RWPE1 (cell line): Measurements from ENCODE around the gene TIMM10.

Experiments used
- CTCF ChIA-PET: fragments of 350-600 bp; sonication (Branson Sonifier 250); formaldehyde crosslinking; extraction: SDS; loops from one replicate; lab custom pipeline; 2021; lab: Yijun Ruan, JAX
- POLR2A ChIA-PET: fragments of 400-600 bp; formaldehyde crosslinking; extraction: SDS; loops from one replicate; lab custom pipeline; 2020; ENCODE audit warnings: antibody characterized with exemption; ENCODE audit not compliant: low non-redundant PET; lab: Yijun Ruan, JAX
- DNase-seq: peaks from one replicate; pipeline ENCODE4 v3.0.0; 2012; ENCODE audit warnings: low spot score
- H3K27ac ChIP-seq: fragments of 450-650 bp; 2 replicates; pipeline ENCODE4 v1.5.1; 2017
- CTCF ChIP-seq: fragments of 450-650 bp; conservative IDR thresholded peaks from 2 replicates; pipeline ENCODE4 v1.5.1; 2017; ENCODE audit warnings: low read depth, mild to moderate bottlenecking

TIMM10 gene

DNA sequence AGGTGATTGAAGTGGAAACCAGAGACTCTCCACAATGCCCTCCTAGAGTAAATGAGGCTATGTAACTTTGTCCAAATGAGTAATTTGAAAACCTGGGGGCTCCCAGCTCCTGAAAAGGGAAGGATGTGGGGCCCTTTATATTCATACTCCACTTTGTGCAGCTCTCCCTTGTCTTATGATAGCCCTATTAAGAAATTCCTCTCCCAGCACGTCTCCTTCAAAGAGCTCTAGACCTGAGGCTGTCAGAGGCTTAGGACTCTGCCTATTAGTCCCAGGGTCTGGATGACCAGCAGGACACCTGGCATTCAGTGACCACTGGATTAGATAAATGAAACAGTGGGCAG, 17.1 kb downstream of the TIMM10 start:
- DNase-seq: no peak
- TF ChIP-seq CTCF: no peak
- CTCF ChIA-PET: interaction anchor here (0.6 to 4.5 kb wide), 6 partner anchors 20 to 1000 kb away, joined by 3 to 28 read pairs (median 3); no protein-coding TSS in a partner anchor
- peak overlapping the region; percentile 63 for H3K27ac ChIP-seq
- POLR2A ChIA-PET: no interaction called here

DNA sequence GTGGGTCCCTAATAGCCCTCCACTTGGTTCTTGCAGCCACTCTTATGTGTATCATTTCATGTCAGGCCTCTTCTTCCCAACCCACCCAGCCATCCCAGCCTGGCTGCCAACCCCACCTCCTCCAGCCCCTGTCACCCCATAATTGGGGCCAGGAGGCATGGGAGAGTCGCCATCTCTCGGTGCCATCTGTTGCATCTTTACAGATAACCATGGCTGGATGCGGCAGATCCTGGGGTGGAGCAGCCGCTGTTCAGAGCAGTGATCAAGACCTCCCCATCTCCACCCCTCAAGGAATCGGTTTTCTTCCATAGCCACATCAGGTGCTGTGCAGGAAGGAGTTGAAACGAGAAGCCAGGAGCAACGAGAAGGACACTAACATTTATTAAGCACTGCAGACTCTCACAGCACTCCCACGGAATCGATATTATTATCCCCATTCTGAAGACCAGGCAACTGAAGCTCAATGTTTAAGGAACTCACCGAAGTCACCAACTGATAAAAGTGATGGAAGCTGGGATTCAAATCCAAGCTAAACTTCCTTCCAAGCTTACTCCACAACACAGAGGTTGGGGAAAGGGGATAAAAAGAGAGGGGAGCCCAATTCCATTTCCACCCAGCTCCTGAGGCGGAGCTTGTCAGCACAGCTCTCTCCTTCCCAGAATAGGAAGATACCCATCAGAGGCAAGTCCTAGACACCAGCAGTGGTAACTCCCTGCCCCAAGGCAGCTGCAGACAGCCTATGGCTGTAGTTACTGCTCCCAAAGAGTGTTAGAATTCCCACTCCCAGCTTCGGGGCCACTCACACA, 17.7 kb downstream of the TIMM10 start:
- no peak for TF ChIP-seq CTCF
- POLR2A ChIA-PET: no interaction called here

DNA sequence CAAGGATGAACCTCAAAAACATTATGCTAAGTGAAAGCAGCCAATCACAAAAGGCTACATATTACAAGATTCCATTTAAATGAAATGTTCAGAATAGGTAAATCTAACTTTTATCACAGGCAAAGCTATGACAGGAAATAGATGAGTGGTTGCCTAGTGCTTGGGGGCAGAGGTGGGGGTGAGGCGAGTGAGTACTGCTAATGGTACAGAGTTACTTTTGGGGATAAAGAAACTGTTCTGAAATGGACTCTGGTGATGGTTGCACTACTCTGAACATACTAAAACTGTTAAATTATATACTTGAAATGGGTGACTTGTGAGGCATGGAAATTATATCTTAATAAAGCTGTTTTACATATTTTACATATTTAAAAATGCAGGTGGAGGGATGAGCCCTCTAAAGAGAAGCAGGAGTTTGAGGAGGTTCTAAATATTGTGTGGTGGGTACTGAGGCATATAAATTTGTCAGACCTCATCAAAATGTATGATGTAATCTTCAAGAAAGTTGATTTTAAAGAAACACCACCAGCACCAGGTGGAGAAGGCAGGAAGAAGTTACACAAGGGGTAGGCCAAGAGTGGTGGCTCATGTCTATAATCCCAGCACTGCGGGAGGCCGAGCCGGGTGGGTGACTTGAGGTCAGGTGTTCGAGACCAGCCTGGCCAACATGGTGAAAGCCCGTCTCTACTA, 18.7 kb downstream of the TIMM10 start:
- H3K27ac ChIP-seq: no peak overlapping the region
- TF ChIP-seq CTCF: no peak
- no peak for DNase-seq
- ChIA-PET POLR2A (no interaction called here), CTCF (interaction anchor here (1.2 kb wide), 1 partner anchor 54 kb away, joined by 8 read pairs; no protein-coding TSS in a partner anchor)

More for the DNA sequence above, 17.7 kb downstream of the TIMM10 start:
- CTCF ChIA-PET: interaction anchor here (0.6 to 4.5 kb wide), 6 partner anchors 19 to 1001 kb away, joined by 3 to 28 read pairs (median 3); no protein-coding TSS in a partner anchor
- peak overlapping the region; percentile 63; the same call in 1 of the 2 replicates for H3K27ac ChIP-seq
- DNase-seq: no peak

DNA sequence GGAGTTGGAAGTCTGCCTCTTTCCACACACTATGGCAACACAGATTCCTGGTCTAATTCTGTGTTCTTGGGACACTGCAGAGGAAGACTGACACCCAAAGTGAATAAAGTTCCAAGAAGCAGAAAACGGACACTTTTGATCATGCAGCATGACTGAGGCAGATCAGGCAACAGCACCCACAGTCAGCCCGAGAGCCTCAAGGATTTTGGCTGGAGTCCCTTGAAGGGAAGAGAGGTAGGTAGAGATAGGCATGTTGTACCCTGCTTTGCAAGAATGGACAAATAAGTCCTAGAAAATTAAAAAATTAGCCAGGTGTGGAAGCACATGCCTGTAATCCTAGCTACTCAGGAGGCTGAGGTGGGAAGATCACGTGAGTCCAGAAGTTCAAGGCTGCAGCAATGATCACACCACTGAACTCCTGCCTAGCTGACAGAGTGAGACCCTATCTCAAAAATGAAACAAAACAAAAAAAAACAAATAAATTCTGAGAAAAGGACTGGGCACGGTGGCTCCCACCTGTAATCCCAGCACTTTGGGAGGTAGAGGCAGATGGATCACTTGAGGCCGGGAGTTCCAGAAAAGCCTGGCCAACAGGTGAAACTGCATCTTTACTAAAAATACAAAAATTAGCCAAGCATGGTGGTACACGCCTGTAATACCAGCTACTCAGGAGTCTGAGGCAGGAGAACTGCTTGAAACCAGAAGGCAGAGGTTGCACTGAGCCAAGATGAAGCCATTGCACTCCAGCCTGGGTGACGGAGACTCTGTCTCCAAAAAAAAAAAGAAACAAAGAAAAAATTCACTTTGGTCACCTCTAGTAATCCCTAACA, 22.0 kb downstream of the TIMM10 start:
- CTCF ChIA-PET: interaction anchor here (0.6 to 1.2 kb wide), 3 partner anchors 15 to 126 kb away, joined by 3 to 4 read pairs (median 3); no protein-coding TSS in a partner anchor
- no peak for DNase-seq
- POLR2A ChIA-PET: no interaction called here
- H3K27ac ChIP-seq: no peak overlapping the region
- no peak for TF ChIP-seq CTCF

DNA sequence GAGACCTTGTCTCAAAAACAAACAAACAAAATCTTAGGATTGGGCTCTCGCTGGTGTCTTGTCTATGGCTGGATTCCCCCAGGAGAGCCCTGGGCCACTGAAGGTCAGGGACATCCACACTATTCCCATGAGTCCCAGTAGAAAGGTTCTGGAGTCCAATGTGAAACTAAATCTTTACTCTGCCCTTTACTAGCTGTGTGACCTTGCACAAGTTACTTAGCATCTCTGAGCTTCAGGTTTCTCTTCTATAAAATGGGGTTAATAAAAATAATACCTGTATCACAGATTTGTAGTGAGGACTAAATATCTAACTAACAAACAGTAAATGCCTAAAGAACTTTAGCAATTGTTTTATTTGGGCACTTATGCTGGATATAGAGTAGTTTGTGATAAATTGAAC, 24.0 kb downstream of the TIMM10 start:
- ChIA-PET POLR2A (no interaction called here), CTCF (interaction anchor here (1.3 kb wide), 1 partner anchor 20 kb away, joined by 4 read pairs; no protein-coding TSS in a partner anchor)
- H3K27ac ChIP-seq: no peak overlapping the region
- no peak for DNase-seq
- TF ChIP-seq CTCF: no peak

GRCh38 chr11:57504511-57504910, 26.0 kb downstream of the TIMM10 start:
- no peak overlapping the region for H3K27ac ChIP-seq
- CTCF ChIA-PET: no interaction called here
- POLR2A ChIA-PET: no interaction called here
- TF ChIP-seq CTCF: no peak
- DNase-seq: no peak
